Mononuclear cell (primary cell): ENCODE data around the gene CDC25C. TPM values are rescaled to one million over a fixed set of nuclear protein-coding genes. Genes with fewer than 3 reads are reported as not detected.
"Not testable (repeated sequence)": the region's sequence is repeated elsewhere in the genome, so short reads cannot be mapped to it uniquely, and the experiment has no call there.

Source experiments
- H3K27me3 ChIP-seq: 2 replicates; pipeline ENCODE4 v1.6.0; 2011; ENCODE audit warnings: low read length, control low read depth; ENCODE audit not compliant: insufficient read depth
- H3K4me1 ChIP-seq: 2 replicates; pipeline ENCODE4 v1.5.1; 2011; ENCODE audit warnings: mild to moderate bottlenecking, low read length, control low read depth; ENCODE audit not compliant: insufficient read depth
- H3K4me3 ChIP-seq: 2 replicates; pipeline ENCODE4 v1.5.1; 2011; ENCODE audit warnings: mild to moderate bottlenecking, low read length, moderate library complexity
- H3K9me3 ChIP-seq: 2 replicates; pipeline ENCODE4 v1.5.1; 2011; ENCODE audit warnings: low read depth, mild to moderate bottlenecking, control low read depth, low read length
- total RNA-seq: library from RNA; depleted of rRNA; stranded (reverse); fragments of >200 nt; gene quantifications from one replicate; pipeline ENCODE4 v1.2.3, GENCODE V29; 2012

The CDC25C gene
- total RNA-seq, 1 donor, result 1.2 TPM

DNA sequence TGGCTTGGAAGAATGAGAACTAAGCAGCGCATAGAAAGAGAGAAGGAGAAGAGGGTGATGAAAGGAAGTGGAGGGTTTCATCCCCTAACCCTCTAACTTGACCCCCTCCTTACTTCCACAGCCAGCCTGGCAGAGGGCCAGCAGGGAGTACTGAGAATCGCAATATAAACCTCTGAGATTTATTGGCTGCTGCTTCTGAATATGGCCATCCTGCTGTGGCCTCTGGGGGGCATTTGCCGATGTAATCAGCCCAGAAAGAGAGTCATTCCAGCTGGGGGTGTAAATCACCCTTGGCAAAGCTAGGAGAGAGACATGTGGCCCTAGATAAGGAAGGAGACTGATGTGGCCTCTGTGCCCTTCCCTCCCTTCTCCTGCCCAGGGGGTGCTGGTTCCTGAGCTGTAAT, 56.2 kb downstream of the CDC25C start:
- Histone ChIP-seq H3K27me3 (peaks cover 20% of the 10 kb centered on the region), H3K9me3 (no peaks in the 10 kb centered on the region), H3K4me3 (no peak overlapping the region), H3K4me1 (no peaks in the 10 kb centered on the region)

DNA sequence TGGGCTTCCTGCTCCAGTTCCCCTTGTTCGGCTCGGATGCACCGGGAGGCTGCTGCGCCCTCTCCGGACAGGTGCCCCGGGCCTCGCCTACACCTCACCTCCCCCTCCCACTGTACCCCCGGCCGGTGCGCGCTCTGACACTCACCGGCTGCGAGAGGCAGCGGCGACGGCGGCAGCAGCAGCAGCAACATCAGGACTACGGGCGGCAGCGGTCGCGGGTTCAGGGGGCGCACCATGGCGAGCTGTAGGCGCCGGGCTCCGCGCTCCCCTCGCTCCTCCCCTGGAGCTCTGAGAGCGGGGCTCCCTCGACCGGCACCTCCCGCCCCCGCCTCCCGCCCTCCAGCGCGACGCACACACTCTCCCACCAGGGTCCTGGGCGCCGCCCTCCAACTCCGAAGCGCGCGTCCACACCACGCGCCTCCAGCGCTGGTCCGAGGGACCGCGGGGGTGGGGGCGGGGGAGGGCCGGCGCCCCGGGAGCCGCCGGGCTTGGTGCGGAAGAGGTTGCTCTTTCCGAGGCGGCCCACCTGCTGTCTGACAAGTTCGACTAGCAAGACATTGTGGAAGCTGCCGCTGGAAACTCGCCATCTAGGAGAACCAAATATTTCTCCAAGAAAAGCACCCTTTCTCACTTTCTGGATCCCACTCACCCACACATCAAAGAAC, 57.3 kb downstream of the CDC25C start, which contains the start of gene GFRA3:
Gene GFRA3, minus strand, starts transcription at position 433 of the 665 bp plus-strand sequence. Its CDS starts 197 bp downstream, at position 236.
- H3K4me1 ChIP-seq, result no peaks in the 10 kb centered on the region
- H3K27me3 ChIP-seq, result peaks cover 20% of the 10 kb centered on the region
- no peaks in the 10 kb centered on the region for H3K9me3 ChIP-seq
- H3K4me3 ChIP-seq, result no peak within 1 kb of the TSS

DNA sequence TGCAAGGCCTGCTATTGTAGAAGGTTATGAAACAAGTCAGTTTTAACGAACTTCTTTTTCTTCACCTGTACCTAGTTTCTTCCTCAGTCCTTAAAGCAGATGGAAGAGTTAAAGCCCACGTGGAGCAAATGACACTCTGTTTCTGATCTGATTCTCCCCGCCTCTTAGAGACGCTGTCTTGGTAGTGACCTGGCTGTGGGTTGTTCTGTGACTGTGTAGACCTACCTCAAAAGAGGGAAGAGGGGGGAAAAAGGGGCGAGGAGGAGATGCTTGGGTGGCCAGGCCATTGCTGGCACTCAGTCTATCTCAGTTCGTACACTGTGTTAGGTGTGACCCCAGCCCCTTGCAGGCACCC, 57.8 kb downstream of the CDC25C start:
- no peak overlapping the region for H3K4me3 ChIP-seq
- H3K9me3 ChIP-seq, result no peaks in the 10 kb centered on the region
- H3K4me1 ChIP-seq, result no peaks in the 10 kb centered on the region
- H3K27me3 ChIP-seq, result peaks cover 20% of the 10 kb centered on the region

DNA sequence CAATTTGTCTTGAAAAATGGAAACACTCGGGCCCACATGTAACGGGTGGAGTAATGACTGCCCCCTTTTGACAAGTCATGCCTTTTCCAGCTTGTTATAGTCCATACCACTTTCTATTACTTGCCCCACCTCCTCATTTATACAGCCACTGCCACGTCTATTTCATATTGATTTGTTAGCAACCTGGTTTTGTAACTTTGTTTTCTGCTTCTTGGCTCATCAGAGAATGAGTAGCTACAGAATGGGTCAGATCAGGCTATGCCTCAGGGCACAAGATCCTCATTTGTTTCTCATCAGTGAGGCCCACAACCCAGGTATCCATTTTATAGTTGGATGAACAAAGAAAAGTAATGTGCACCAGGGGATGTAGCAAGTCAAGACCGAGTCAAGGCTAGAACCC, 58.9 kb downstream of the CDC25C start:
- peaks cover 20% of the 10 kb centered on the region for H3K27me3 ChIP-seq
- no peaks in the 10 kb centered on the region for H3K9me3 ChIP-seq
- H3K4me3 ChIP-seq, result no peak overlapping the region
- H3K4me1 ChIP-seq, result no peaks in the 10 kb centered on the region

DNA sequence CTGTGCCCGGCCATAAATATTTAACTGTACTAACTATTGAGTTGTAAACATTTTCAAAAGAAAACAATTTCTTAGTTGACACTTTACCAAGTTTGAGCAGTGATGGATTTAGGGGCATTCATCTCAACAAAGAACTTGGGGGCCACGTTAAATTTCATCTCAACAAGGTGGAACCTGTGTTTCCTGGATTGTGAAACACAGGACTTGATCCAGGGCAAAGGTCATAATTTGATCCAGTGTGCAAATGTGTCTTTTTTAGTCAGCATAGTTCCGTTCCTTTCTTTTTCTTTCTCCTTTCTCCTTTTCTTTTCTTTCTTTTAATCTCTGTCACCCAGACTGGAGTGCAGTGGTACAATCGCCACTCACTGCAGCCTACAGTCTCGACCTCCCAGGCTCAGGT, 60.3 kb downstream of the CDC25C start:
- Histone ChIP-seq H3K27me3 (peaks cover 20% of the 10 kb centered on the region), H3K9me3 (no peaks in the 10 kb centered on the region), H3K4me1 (no peaks in the 10 kb centered on the region), H3K4me3 (no peak overlapping the region)

DNA sequence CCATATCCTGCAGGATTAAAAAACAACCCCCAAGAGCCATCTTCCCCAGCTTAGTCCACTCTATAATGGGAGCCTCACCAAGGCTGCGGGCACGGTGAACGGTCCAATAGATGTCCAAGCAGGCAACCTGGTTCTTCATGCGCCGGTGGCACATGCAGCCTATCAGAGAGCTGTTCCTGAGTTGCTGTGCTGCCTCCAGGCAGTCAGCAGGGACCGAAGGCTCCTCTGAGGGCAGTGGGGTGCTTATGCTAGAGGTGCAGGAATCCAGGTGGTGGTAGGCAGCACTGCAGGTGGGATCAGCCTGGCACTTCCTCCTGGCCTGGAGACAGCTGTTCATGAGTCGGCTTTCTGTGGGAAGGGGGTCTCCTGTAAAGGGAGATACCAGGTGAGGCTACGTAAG, 67.4 kb downstream of the CDC25C start:
- no peaks in the 10 kb centered on the region for H3K9me3 ChIP-seq
- no peaks in the 10 kb centered on the region for H3K27me3 ChIP-seq
- H3K4me3 ChIP-seq, result no peak overlapping the region
- H3K4me1 ChIP-seq, result no peaks in the 10 kb centered on the region

DNA sequence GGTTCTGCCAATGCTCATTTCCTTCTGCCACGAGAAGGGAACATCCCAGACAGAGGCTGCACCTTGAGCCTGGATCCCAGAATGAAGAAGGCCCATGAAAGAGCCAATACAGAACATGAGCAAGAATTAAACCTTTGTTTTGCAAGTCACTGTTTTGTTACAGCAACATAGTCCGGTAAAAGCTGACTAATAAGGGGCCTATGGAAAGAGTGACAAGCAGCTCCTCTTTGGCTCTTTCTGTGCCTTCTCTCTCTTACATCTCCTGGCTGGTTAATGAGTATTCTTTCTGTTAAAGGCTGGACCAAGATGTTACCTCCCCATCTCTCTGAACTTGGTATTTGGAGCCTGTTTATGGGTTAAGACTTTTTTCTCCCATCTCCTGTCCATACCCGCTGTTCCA, 68.0 kb downstream of the CDC25C start:
- H3K9me3 ChIP-seq, result no peaks in the 10 kb centered on the region
- no peaks in the 10 kb centered on the region for H3K27me3 ChIP-seq
- no peaks in the 10 kb centered on the region for H3K4me1 ChIP-seq
- H3K4me3 ChIP-seq, result no peak overlapping the region

DNA sequence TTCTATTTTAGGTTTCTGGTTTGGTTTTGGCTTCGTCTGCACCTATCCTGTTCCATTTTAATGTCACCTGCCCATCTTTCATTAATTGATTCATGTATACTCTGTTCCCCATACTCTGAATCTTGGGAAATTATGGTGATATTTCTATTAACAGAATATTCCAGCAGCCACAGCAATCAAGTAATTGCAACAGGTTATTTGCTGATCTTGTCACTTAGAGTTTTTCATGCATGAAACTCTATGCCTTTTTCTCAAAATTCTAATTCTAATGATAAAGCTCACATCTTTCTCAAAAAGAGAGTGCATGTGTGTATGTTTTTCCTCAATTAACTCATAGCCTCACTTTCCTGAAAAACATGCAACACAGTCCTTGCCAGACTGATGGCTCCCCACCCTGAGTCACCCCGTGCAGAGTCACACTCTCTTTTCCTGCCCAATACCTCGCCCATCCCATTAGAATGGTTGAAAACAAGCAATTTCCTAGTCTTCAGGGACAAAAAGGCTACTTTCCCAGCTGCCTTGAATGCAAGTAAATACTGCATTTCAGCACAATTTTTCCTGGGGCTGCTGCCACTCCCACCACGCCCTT, 72.8 kb downstream of the CDC25C start:
- H3K27me3 ChIP-seq, result no peaks in the 10 kb centered on the region
- H3K4me3 ChIP-seq, result no peak overlapping the region
- H3K9me3 ChIP-seq, result no peaks in the 10 kb centered on the region
- H3K4me1 ChIP-seq, result no peaks in the 10 kb centered on the region

DNA sequence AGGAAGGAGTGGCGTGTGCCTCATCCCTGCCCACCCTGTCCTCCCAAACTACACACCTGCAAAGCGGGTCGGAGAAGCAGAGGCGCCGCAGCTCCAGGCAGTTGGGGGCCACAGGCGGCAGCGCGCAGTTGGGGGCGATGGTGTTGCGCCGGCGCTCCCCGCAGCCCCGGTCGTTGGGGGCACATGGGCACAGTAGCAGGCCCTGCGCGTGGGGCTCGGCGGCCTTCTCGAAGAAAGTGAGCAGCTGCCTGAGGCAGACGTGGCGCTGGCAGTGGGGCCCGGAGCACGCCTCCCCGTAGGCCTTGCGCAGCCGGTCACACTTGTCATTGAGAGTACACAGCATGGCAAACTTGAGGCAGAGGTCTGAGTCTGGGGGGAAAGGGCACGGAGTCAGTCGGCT, 74.0 kb downstream of the CDC25C start:
- Histone ChIP-seq H3K4me1 (no peaks in the 10 kb centered on the region), H3K9me3 (no peaks in the 10 kb centered on the region), H3K4me3 (no peak overlapping the region), H3K27me3 (no peaks in the 10 kb centered on the region)

DNA sequence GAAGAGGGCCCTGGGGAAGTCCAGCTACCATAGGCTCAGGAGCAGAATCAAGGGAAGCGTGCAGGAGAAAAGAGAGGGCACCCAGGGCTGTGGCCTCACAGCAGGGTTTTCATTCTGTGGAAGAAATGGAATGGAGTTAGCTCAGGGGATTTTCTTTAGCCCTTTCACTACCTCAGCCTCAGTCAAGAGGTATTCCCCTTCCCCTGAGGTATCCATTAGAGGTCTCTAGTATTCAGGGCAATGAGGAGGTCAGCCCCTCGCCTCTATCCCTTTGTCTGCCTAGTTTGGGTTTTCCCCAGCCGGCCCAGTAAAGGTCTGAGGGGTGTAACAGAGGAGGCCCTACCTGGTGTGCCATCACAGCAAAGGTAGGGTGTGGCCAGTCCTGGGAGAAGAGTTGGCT, 78.7 kb downstream of the CDC25C start:
- no peaks in the 10 kb centered on the region for H3K4me1 ChIP-seq
- H3K4me3 ChIP-seq, result no peak overlapping the region
- no peaks in the 10 kb centered on the region for H3K27me3 ChIP-seq
- H3K9me3 ChIP-seq, result no peaks in the 10 kb centered on the region

DNA sequence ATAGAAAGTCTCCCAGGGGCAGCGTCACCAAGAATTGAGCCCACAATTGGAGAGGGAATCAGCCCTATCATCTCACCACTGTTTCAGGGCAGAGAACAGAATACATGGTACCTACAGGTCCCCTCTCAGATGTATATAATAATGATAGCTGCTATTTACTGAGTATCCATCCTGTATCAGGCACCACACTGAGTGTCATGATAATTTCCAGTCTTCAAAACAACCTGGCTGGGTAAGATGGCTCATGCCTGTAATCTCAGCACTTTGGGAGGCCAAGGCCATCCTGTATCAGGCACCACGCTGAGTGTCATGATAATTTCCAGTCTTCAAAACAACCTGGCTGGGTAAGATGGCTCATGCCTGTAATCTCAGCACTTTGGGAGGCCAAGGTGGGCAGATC, 83.8 kb downstream of the CDC25C start:
- not testable (repeated sequence) for H3K4me1 ChIP-seq, H3K4me3 ChIP-seq, H3K27me3 ChIP-seq

DNA sequence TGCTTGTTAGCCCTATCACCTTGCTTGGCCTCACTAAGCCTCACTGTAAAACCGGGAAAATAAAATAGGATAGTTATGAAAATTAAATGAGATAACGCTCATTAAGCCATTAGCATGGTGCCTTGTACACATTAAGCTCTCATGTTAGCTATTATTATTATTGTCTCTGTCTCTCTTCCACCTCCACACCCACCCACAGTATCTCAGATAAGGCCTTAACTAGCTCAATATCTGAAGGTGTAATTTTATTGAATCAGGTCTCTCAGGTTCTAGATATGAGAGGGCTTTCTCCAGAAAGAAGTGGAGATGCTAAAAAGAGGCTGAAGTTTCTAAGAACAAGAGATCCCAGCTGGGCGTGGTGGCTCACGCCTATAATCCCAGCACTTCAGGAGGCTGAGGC, 84.8 kb downstream of the CDC25C start:
- Histone ChIP-seq H3K4me3 (no peak overlapping the region), H3K27me3 (peaks cover 9% of the 10 kb centered on the region), H3K9me3 (no peaks in the 10 kb centered on the region), H3K4me1 (peaks cover 6% of the 10 kb centered on the region)

More for the DNA sequence above, 83.8 kb downstream of the CDC25C start:
- H3K9me3 ChIP-seq, result not testable (repeated sequence)

DNA sequence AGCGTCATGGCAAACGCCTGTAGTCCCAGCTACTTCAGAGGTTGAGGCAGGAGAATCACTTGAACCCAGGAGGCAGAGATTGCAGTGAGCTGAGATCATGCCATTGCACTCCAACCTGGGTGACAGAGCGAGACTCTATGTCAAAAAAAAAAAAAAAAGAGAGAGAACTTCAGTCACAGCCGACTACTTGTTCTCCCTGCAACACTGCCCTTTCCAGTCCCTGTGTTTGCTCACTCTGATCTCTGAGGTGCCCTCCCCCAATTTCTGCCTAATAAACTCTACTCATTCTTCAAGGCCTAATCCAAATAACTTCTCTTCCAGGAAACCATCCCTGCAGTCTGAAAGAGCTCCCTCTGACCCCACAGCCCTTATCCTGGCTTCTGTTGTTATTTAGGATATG, 85.3 kb downstream of the CDC25C start:
- H3K4me3 ChIP-seq, result no peak overlapping the region
- H3K4me1 ChIP-seq, result peaks cover 11% of the 10 kb centered on the region
- H3K9me3 ChIP-seq, result no peaks in the 10 kb centered on the region
- H3K27me3 ChIP-seq, result peaks cover 14% of the 10 kb centered on the region

DNA sequence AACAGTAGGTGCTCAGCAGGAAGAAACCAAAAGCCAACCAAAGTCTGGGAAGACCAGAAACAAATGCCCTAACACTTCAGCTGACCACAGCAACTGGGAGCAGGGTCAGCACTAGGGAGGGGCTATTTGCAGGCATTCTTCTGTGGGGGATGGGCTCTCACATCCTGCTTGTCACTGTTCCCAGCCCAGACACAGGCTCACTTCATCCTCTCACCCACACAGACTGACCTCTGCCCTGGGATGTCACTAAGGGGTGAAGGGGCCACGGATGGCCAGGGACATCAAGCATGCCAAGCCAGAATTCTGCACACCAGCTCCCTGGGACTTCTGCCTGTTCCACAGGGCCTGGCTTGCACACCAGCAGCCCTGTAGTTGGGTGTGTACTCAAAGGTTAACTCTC, 85.9 kb downstream of the CDC25C start:
- Histone ChIP-seq H3K4me1 (peaks cover 17% of the 10 kb centered on the region), H3K9me3 (no peaks in the 10 kb centered on the region), H3K4me3 (no peak overlapping the region), H3K27me3 (peaks cover 19% of the 10 kb centered on the region)

DNA sequence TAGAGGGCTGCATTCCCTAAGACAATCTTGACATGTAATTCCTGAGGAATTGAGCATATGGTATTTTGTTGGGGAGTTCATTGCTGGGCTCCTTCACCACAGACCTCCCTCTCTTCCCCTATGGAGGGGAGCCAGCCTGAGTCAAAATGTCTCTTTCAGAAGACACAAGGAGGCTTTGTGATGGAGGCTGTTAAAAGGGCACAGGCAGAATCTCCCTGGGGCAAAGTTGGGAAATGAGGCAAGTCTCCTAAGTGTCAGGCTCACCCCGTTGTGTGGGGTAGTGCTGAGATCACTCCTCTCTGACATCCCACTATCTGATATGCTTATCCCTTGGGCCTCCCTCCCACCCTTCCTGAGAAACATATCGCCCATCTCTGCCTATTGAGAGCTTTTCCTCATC, 87.8 kb downstream of the CDC25C start:
- Histone ChIP-seq H3K4me3 (no peak overlapping the region), H3K9me3 (no peaks in the 10 kb centered on the region), H3K27me3 (peaks cover 29% of the 10 kb centered on the region), H3K4me1 (peaks cover 21% of the 10 kb centered on the region)
